ENCODE measurements around the gene CABP2.

The CABP2 gene

DNA sequence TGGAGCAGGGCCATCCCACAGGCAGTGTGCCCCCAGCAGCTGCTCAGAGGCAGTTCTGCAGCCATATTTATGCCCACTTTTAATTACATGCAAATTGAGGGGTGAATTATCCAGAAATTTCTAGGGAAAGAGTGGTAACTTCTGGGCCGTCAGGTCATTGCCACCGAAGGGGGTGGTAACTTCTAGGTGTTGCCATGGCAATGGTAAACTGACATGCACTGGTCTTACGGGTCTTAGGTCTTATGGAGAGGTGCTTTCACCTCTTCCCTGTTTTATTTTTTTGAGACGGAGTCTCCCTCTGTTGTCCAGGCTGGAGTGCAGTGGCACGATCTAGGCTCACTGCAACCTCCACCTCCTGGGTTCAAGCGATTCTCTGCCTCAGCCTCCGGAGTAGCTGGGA, 50.4 kb downstream of the CABP2 start:
- Histone ChIP-seq H3K4me3 (ENCODE audit: low read depth, low read length) (no peak overlapping the region), H3K27ac (no peak overlapping the region), H3K27me3 (replicated peaks) (no peaks in the 10 kb centered on the region), H3K36me3 (replicated peaks) (no peaks in the 10 kb centered on the region)
- no peak for DNase-seq
- in situ Hi-C loops (cut with HindIII; ENCODE audit: low pct_ligation_motif_present, low sequenced_read_pairs) = no loop called here
- TF ChIP-seq, protein P1, sequence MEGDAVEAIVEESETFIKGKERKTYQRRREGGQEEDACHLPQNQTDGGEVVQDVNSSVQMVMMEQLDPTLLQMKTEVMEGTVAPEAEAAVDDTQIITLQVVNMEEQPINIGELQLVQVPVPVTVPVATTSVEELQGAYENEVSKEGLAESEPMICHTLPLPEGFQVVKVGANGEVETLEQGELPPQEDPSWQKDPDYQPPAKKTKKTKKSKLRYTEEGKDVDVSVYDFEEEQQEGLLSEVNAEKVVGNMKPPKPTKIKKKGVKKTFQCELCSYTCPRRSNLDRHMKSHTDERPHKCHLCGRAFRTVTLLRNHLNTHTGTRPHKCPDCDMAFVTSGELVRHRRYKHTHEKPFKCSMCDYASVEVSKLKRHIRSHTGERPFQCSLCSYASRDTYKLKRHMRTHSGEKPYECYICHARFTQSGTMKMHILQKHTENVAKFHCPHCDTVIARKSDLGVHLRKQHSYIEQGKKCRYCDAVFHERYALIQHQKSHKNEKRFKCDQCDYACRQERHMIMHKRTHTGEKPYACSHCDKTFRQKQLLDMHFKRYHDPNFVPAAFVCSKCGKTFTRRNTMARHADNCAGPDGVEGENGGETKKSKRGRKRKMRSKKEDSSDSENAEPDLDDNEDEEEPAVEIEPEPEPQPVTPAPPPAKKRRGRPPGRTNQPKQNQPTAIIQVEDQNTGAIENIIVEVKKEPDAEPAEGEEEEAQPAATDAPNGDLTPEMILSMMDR (IDR thresholded peaks at IDR 0.05; ENCODE audit: low read depth, low read length, missing control alignments) = no peak

DNA sequence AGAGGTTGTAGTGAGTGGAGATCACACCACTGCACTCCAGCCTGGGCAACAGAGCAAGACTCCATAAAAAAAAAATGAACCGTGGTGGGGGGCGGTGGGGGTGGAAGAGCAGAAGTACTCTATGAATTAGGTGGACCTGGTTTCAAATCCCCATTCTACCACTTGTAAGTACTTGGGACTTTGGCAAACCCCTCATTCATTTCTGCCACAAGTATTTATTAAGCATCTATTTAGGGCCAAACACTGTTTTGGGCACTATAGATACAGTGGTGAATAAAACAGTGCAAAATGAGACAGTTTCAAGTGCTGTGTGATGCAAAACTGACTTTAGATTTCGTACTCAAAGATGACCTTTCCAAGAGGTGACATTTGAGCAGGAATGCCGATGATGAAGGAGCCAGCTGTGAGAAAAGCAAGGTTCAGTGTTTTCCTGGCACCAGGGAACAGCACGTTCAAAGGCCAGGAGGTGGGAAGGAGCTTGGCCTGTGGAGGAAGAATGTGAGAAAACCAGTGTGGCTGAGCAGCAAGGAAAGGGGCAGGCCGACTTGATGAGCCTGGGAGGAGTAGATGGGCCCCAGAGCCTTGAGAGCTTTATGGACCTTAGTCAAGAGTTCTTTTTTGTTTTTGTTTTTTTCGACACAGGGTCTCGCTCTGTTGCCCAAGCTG, 52.8 kb downstream of the CABP2 start:
- no peak overlapping the region for H3K4me3 ChIP-seq (ENCODE audit: low read depth, low read length)
- DNase-seq = no peak
- no peak overlapping the region for H3K27ac ChIP-seq
- no peaks in the 10 kb centered on the region for H3K27me3 ChIP-seq (replicated peaks)
- H3K36me3 ChIP-seq (replicated peaks) = no peaks in the 10 kb centered on the region
- TF ChIP-seq, protein P1 (IDR thresholded peaks at IDR 0.05; ENCODE audit: low read depth, low read length, missing control alignments) = no peak
- in situ Hi-C loops (cut with HindIII; ENCODE audit: low pct_ligation_motif_present, low sequenced_read_pairs) = no loop called here

DNA sequence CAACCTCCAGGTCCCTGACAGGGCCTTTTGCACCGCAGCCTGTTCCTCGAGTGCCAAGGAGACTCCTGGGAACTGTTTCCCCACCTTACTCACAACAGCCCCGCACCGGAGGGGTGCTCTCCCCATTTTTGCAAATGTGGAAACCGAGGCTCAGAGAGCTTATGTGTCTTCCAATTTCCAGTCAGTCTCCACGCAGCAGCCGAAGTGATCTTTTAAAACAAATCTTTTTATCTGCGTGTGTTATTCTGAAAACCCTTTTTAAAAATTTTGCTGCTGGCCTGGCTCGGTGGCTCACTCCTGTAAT, 53.8 kb downstream of the CABP2 start:
- DNase-seq = no peak
- in situ Hi-C loops (cut with HindIII; ENCODE audit: low pct_ligation_motif_present, low sequenced_read_pairs) = no loop called here
- TF ChIP-seq, protein P1 (IDR thresholded peaks at IDR 0.05; ENCODE audit: low read depth, low read length, missing control alignments) = no peak
- Histone ChIP-seq H3K4me3 (ENCODE audit: low read depth, low read length) (peak overlapping the region; percentile 67), H3K27me3 (replicated peaks) (no peaks in the 10 kb centered on the region), H3K27ac (peak overlapping the region; percentile 72), H3K36me3 (replicated peaks) (no peaks in the 10 kb centered on the region)
